Trophoblast cell (in vitro differentiated cells and primary cell): ENCODE measurements around the gene KRT10.
A peak's percentile ranks its signal among the peaks of the same experiment; 100 is the strongest.

Source experiments
- DNase-seq, 2 donors: peaks; one replicate each; pipeline ENCODE4 v3.0.0-alpha.2; 2016
- H2AFZ ChIP-seq: 2 replicates; pipeline ENCODE4 v1.6.1; 2013; ENCODE audit warnings: low read length, moderate library complexity, mild to moderate bottlenecking; ENCODE audit not compliant: insufficient read depth, poor library complexity
- H2AK5ac ChIP-seq: 2 replicates; pipeline ENCODE4 v1.6.1; 2013; ENCODE audit warnings: mild to moderate bottlenecking, low read length
- H2BK120ac ChIP-seq: 2 replicates; pipeline ENCODE4 v1.6.1; 2013; ENCODE audit warnings: low read length, mild to moderate bottlenecking, moderate library complexity; ENCODE audit not compliant: insufficient read depth, poor library complexity
- H2BK12ac ChIP-seq: 2 replicates; pipeline ENCODE4 v1.6.1; 2013; ENCODE audit warnings: mild to moderate bottlenecking, low read length, moderate library complexity
- H2BK5ac ChIP-seq: 2 replicates; pipeline ENCODE4 v1.6.1; 2013; ENCODE audit warnings: low read length, low read depth, moderate library complexity, mild to moderate bottlenecking; ENCODE audit not compliant: poor library complexity
- H3K14ac ChIP-seq: 2 replicates; pipeline ENCODE4 v1.6.1; 2013; ENCODE audit warnings: mild to moderate bottlenecking, low read length
- H3K18ac ChIP-seq: 2 replicates; pipeline ENCODE4 v1.6.1; 2013; ENCODE audit warnings: mild to moderate bottlenecking, low read length
- H3K23ac ChIP-seq: 2 replicates; pipeline ENCODE4 v1.6.1; 2013; ENCODE audit warnings: low read length
- H3K27ac ChIP-seq: 2 replicates; pipeline ENCODE4 v1.5.1; 2013; ENCODE audit warnings: low read depth, mild to moderate bottlenecking, inconsistent platforms, low read length, moderate library complexity
- H3K27me3 ChIP-seq: 2 replicates; pipeline ENCODE4 v1.6.1; 2013; ENCODE audit warnings: inconsistent platforms, mild to moderate bottlenecking, low read length, moderate library complexity; ENCODE audit not compliant: insufficient read depth
- H3K36me3 ChIP-seq, 2 experiments: 1 replicate in 1 of 2; 2 replicates in 1 of 2; pipeline ENCODE4 v1.6.1; 2013; ENCODE audit warnings: low read length in 2 of 2, mild to moderate bottlenecking in 2 of 2, moderate library complexity in 1 of 2; ENCODE audit not compliant: insufficient read depth in 2 of 2, control insufficient read depth in 1 of 2
- H3K4ac ChIP-seq: 2 replicates; pipeline ENCODE4 v1.6.1; 2013; ENCODE audit warnings: low read depth, mild to moderate bottlenecking, low read length, moderate library complexity
- H3K4me1 ChIP-seq, 2 experiments: 1 replicate in 1 of 2; 2 replicates in 1 of 2; pipeline ENCODE4 v1.6.1; 2013; ENCODE audit warnings: low read length in 2 of 2, mild to moderate bottlenecking in 2 of 2, moderate library complexity in 1 of 2; ENCODE audit not compliant: insufficient read depth in 2 of 2, control insufficient read depth in 1 of 2
- H3K4me2 ChIP-seq: 2 replicates; pipeline ENCODE4 v1.6.1; 2013; ENCODE audit warnings: inconsistent platforms, mild to moderate bottlenecking, low read length, moderate library complexity
- H3K4me3 ChIP-seq: 2 replicates; pipeline ENCODE4 v1.5.1; 2013; ENCODE audit warnings: mild to moderate bottlenecking, low read depth, low read length, inconsistent platforms
- H3K79me1 ChIP-seq: one replicate; pipeline ENCODE4 v1.6.1; 2013; ENCODE audit warnings: low read length
- H3K79me2 ChIP-seq: 2 replicates; pipeline ENCODE4 v1.6.1; 2013; ENCODE audit warnings: low read length, mild to moderate bottlenecking; ENCODE audit not compliant: control insufficient read depth, insufficient read depth, poor library complexity
- H3K9ac ChIP-seq: 2 replicates; pipeline ENCODE4 v1.6.1; 2013; ENCODE audit warnings: mild to moderate bottlenecking, low read length
- H3K9me3 ChIP-seq: 2 replicates; pipeline ENCODE4 v1.6.1; 2013; ENCODE audit warnings: low read depth, mild to moderate bottlenecking, control low read depth, inconsistent platforms, low read length; ENCODE audit not compliant: insufficient read depth
- H4K12ac ChIP-seq: 2 replicates; pipeline ENCODE4 v1.6.1; 2013; ENCODE audit warnings: low read depth, mild to moderate bottlenecking, low read length, moderate library complexity
- H4K8ac ChIP-seq: 2 replicates; pipeline ENCODE4 v1.6.1; 2013; ENCODE audit warnings: low read depth, mild to moderate bottlenecking, low read length, moderate library complexity
- H4K91ac ChIP-seq: one replicate; pipeline ENCODE4 v1.6.1; 2013; ENCODE audit warnings: low read depth, mild to moderate bottlenecking, low read length, moderate library complexity
- WGBS: extraction: QIAGEN DNeasy Blood & Tissue Kit; methylation state at CpG from one replicate; pipeline ENCODE4 v1.1.7; 2013; ENCODE audit warnings: missing lambda C conversion rate; ENCODE audit not compliant: insufficient read length, insufficient coverage; ENCODE audit errors: extremely low coverage; 5-methylcytosine and 5-hydroxymethylcytosine counted together

The KRT10 gene

DNA sequence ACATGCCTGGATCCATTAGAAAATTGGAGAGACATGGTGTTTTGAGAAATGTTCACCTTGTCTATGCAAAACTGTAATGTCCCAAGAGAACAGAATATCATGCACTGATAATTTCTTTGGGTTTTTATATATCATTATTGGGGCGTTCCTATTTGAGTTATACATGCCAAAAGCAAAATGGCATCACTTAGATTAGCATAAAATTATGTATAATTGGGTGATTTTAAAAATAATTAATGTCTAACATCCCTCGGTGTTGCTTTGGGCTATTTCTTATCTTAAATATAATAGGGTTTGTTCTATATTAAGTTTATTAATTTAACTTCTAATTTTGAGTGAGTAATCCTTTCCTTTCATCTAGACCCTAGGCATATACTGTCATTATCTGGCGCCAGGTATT lies 22.6 kb downstream of the KRT10 start, which contains the start of gene KRT28:
Gene KRT28, minus strand, starts transcription at position 101 of the 400 bp plus-strand sequence. Its CDS starts 66 bp downstream, at position 35.
- Histone ChIP-seq H2BK12ac (no peak within 1 kb of the TSS), H3K4ac (no peak within 1 kb of the TSS), H3K27ac (no peak within 1 kb of the TSS), H2AFZ (no peak within 1 kb of the TSS), H3K36me3 (no peaks in the 10 kb centered on the region), H3K79me1 (no peaks in the 10 kb centered on the region), H3K18ac (no peak within 1 kb of the TSS), H3K4me1 (no peaks in the 10 kb centered on the region), H4K12ac (no peak within 1 kb of the TSS), H2AK5ac (no peak within 1 kb of the TSS), H3K9ac (no peak within 1 kb of the TSS), H3K23ac (no peak within 1 kb of the TSS), H2BK5ac (no peak within 1 kb of the TSS), H4K91ac (no peak within 1 kb of the TSS), H3K79me2 (no peaks in the 10 kb centered on the region), H2BK120ac (no peak within 1 kb of the TSS), H3K4me2 (no peak within 1 kb of the TSS), H3K14ac (no peak within 1 kb of the TSS), H3K27me3 (no peaks in the 10 kb centered on the region), H3K4me3 (no peak within 1 kb of the TSS), H4K8ac (no peak within 1 kb of the TSS), H3K9me3 (peaks cover 1% of the 10 kb centered on the region)
- no peak for DNase-seq
- WGBS, result no CpG with 5 or more reads among the region's 3 CpGs

DNA sequence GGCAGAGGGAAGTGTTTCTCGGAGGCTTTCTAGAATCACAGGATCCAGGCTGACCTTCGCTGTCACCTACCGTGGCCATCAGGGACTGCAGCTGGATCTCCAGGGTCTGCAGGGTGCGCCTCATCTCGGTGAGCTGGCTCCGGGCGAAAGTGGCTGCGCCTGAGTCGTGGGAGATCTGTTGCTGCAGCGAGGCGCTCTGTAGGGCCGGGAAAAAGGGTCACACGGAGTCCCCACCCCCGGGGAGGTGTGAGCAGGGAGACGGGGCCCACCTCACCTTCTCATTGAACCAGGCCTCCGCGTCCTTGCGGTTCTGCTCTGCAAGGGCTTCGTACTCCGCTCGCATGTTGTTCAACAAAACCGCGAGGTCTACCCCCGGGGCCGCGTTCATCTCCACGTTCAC lies 25.6 kb downstream of the KRT10 start:
- H3K18ac ChIP-seq, result no peak overlapping the region
- H3K23ac ChIP-seq, result no peak overlapping the region
- no CpG with 5 or more reads among the region's 27 CpGs for WGBS
- H4K8ac ChIP-seq, result no peak overlapping the region
- peaks cover 1% of the 10 kb centered on the region for H3K9me3 ChIP-seq
- no peak overlapping the region for H2BK120ac ChIP-seq
- H3K79me2 ChIP-seq, result no peaks in the 10 kb centered on the region
- H3K27me3 ChIP-seq, result no peaks in the 10 kb centered on the region
- H2AFZ ChIP-seq, result no peak overlapping the region
- H3K79me1 ChIP-seq, result no peaks in the 10 kb centered on the region
- H3K36me3 ChIP-seq, result no peaks in the 10 kb centered on the region
- no peak overlapping the region for H2AK5ac ChIP-seq
- H4K12ac ChIP-seq, result no peak overlapping the region
- no peak overlapping the region for H3K14ac ChIP-seq
- no peak overlapping the region for H3K27ac ChIP-seq
- no peak overlapping the region for H2BK5ac ChIP-seq
- no peak for DNase-seq
- H4K91ac ChIP-seq, result no peak overlapping the region
- H3K4me1 ChIP-seq, result no peaks in the 10 kb centered on the region
- no peak overlapping the region for H3K4ac ChIP-seq
- no peak overlapping the region for H2BK12ac ChIP-seq
- H3K4me2 ChIP-seq, result no peak overlapping the region
- H3K4me3 ChIP-seq, result no peak overlapping the region
- no peak overlapping the region for H3K9ac ChIP-seq

DNA sequence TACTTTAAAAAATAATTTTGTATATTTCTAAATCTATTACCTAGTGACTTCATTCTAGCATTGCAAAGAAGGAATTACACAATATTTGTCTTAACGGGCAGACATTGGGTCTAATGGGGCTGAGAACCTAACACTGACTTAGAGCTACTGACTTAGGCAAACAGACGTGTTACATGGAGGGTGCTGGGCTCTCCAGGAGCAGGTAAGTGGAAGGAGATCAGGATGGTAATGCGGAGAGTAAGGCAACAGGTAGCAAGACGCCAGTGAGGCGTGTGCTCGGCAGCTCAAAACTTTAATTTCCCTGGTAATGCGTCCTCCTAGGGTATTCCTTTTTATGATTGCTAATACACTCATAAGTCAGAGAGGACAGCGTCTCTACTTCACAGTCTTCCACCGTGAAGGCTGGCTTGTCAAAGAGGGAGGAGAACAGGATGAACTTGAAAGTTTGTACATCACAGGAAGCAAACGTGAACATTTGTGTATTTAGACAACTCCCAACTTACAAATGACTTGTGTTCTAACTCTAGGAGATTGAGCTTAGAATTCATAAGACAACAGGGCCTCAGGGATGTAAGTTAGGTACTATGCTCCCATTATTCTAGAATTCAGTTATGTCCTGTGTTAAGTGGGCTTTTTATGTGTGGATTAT lies 27.3 kb downstream of the KRT10 start:
- Histone ChIP-seq H3K4me3 (no peak overlapping the region), H2AFZ (no peak overlapping the region), H2AK5ac (no peak overlapping the region), H3K36me3 (no peaks in the 10 kb centered on the region), H4K12ac (no peak overlapping the region), H3K9me3 (peaks cover 1% of the 10 kb centered on the region), H3K23ac (no peak overlapping the region), H3K79me2 (no peaks in the 10 kb centered on the region), H2BK5ac (no peak overlapping the region), H3K4ac (no peak overlapping the region), H3K4me1 (no peaks in the 10 kb centered on the region), H3K9ac (peak overlapping the region; percentile 31), H3K79me1 (no peaks in the 10 kb centered on the region), H3K27ac (no peak overlapping the region), H3K27me3 (no peaks in the 10 kb centered on the region), H3K14ac (no peak overlapping the region), H3K4me2 (no peak overlapping the region), H4K8ac (no peak overlapping the region), H2BK120ac (no peak overlapping the region), H2BK12ac (no peak overlapping the region), H4K91ac (no peak overlapping the region), H3K18ac (no peak overlapping the region)
- WGBS, result no CpG with 5 or more reads among the region's 10 CpGs
- DNase-seq, result no peak

DNA sequence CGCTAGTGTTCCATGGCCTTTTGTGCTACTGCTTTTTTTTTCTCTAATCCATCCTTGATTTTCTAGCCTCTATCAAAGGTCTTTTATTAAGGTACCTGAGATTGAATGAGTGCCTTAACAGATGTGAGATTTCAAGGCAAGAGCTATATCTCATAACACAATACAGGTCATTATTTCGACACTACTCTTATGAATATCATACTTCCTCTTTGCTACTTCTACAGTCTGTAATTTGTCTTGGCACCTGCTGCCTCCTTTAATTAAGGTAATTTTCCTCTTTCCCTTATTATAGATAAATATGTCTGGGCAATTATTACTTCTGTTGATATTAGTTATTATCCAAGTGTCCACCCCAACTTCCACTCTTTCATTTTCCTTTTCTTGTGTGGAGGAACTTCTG lies 27.9 kb downstream of the KRT10 start:
- Histone ChIP-seq H2BK12ac (no peak overlapping the region), H4K91ac (no peak overlapping the region), H3K9me3 (peaks cover 1% of the 10 kb centered on the region), H3K27me3 (no peaks in the 10 kb centered on the region), H2AFZ (no peak overlapping the region), H3K14ac (no peak overlapping the region), H4K12ac (no peak overlapping the region), H3K9ac (no peak overlapping the region), H3K36me3 (no peaks in the 10 kb centered on the region), H3K79me2 (no peaks in the 10 kb centered on the region), H3K18ac (no peak overlapping the region), H3K79me1 (no peaks in the 10 kb centered on the region), H2BK120ac (no peak overlapping the region), H2BK5ac (no peak overlapping the region), H3K4me1 (no peaks in the 10 kb centered on the region), H3K4me3 (no peak overlapping the region), H3K4ac (no peak overlapping the region), H3K27ac (no peak overlapping the region), H3K4me2 (no peak overlapping the region), H2AK5ac (no peak overlapping the region), H4K8ac (no peak overlapping the region), H3K23ac (no peak overlapping the region)
- DNase-seq, result no peak
- no CpG with 5 or more reads among the region's 2 CpGs for WGBS
